ENCODE data around the gene KCNG1.

Gene KCNG1, protein sequence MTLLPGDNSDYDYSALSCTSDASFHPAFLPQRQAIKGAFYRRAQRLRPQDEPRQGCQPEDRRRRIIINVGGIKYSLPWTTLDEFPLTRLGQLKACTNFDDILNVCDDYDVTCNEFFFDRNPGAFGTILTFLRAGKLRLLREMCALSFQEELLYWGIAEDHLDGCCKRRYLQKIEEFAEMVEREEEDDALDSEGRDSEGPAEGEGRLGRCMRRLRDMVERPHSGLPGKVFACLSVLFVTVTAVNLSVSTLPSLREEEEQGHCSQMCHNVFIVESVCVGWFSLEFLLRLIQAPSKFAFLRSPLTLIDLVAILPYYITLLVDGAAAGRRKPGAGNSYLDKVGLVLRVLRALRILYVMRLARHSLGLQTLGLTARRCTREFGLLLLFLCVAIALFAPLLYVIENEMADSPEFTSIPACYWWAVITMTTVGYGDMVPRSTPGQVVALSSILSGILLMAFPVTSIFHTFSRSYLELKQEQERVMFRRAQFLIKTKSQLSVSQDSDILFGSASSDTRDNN

DNA sequence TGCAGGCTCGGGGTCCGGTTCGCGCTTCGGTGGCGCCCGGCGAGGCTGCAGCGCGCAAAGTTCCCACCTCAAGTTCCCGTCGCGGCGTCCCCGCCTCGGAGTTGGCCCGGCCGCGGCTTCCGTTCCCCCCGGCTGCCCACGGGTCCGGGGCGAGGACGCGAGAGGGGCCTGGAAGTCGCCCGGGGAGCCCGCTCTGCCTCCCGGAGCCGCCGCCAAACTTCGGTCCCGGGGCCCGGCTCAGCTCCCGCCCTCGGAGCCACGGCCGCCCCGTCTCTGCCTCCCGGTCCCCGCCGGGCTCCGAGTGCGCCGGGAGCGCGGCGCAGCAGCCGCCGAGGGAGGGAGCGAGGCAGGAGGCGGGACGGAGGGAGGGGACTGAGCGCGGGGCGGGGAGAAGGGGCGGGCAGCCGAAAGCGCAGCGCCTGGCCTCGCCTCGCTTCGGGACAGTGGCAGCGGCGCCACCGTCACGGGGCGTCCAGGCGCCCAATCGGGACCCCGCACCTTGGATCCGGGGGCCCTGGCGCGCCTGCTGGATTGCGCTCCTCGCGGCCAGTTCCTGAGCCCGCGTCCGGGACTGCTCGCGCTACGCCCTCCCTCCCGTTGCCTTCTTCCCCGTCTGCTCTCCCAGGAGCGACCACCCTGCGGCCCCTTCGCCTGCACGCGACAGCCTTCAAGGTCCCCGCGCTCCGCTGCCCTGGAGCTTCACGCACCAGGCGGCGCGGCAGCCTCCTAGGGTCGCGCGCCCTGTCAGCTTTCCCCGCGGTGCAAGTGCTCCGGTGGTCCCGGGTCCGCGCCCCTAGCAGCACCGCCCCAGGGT is at the start of gene KCNG1:
KCNG1 (minus strand) TSS at position 305 of the 814 bp plus-strand sequence. CDS start 12,769 bp downstream, outside the sequence.
- H3K27me3 ChIP-seq (ENCODE audit: low read depth, low read length): peaks cover 24% of the 10 kb centered on the region
- H3K9me3 ChIP-seq (ENCODE audit: control insufficient read depth in 1 of 2, low read length in 2 of 2): no peaks in the 10 kb centered on the region
- no peaks in the 10 kb centered on the region for H3K36me3 ChIP-seq (ENCODE audit: control insufficient read depth in 1 of 2, insufficient read depth in 2 of 2, low read length in 2 of 2)
- no peak within 1 kb of the TSS for H3K27ac ChIP-seq (ENCODE audit: low read length)
- H3K4me3 ChIP-seq (ENCODE audit: low read depth in 1 of 2, low read length in 2 of 2): peak within 1 kb of the TSS in 1 of 2 donors; percentile 68
- H3K4me1 ChIP-seq (ENCODE audit: control insufficient read depth in 1 of 2, insufficient read depth in 2 of 2, low read length in 2 of 2): peaks cover 0 to 14% of the 10 kb centered on the region in 2 donors

DNA sequence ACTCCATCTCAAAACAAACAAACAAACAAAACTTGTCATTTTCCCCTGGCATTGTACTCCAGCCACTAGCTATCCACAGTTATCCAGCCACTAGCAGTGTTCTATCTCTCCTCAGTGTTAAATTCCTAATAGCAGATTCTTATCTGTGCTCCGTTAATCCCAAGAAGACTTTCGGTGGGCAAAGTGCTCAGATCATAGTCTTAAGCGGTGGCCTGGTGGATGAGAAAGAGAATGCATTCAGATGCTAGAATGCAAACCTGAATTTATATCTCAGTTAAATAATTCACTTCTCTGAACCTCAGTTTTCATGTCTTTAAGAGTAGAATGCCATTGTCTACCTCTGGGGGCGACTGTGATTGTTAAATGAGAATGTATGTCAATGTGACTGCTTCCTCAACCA is 47.7 kb upstream of the KCNG1 start:
- H3K27me3 ChIP-seq (ENCODE audit: low read depth, low read length): no peaks in the 10 kb centered on the region
- H3K36me3 ChIP-seq (ENCODE audit: control insufficient read depth in 1 of 2, insufficient read depth in 2 of 2, low read length in 2 of 2): no peaks in the 10 kb centered on the region
- no peaks in the 10 kb centered on the region for H3K9me3 ChIP-seq (ENCODE audit: control insufficient read depth in 1 of 2, low read length in 2 of 2)
- no peaks in the 10 kb centered on the region for H3K4me1 ChIP-seq (ENCODE audit: control insufficient read depth in 1 of 2, insufficient read depth in 2 of 2, low read length in 2 of 2)
- no peak overlapping the region for H3K27ac ChIP-seq (ENCODE audit: low read length)
- no peak overlapping the region for H3K4me3 ChIP-seq (ENCODE audit: low read depth in 1 of 2, low read length in 2 of 2)

DNA sequence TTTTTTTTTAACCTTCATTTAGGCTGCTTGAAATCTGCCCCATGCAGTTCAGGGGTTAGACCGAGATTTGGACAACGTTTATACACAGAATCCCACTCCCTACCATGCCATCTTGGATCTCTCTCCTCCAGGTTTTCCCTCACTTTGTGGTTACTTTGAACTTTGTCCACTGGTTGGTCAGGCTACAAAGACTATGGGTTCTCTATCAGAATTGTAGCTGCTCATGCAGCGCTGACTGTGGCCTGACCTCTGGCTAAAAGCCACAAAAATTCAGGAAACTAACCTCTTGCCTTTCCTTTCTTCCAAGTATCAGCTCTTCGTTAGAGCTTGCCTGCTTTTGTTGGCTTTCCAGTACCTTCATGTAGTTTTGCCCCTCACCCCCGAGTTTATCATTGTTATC is 44.9 kb upstream of the KCNG1 start:
- H3K4me3 ChIP-seq (ENCODE audit: low read depth in 1 of 2, low read length in 2 of 2): no peak overlapping the region
- no peak overlapping the region for H3K27ac ChIP-seq (ENCODE audit: low read length)
- no peaks in the 10 kb centered on the region for H3K9me3 ChIP-seq (ENCODE audit: control insufficient read depth in 1 of 2, low read length in 2 of 2)
- no peaks in the 10 kb centered on the region for H3K36me3 ChIP-seq (ENCODE audit: control insufficient read depth in 1 of 2, insufficient read depth in 2 of 2, low read length in 2 of 2)
- H3K4me1 ChIP-seq (ENCODE audit: control insufficient read depth in 1 of 2, insufficient read depth in 2 of 2, low read length in 2 of 2): no peaks in the 10 kb centered on the region
- no peaks in the 10 kb centered on the region for H3K27me3 ChIP-seq (ENCODE audit: low read depth, low read length)

DNA sequence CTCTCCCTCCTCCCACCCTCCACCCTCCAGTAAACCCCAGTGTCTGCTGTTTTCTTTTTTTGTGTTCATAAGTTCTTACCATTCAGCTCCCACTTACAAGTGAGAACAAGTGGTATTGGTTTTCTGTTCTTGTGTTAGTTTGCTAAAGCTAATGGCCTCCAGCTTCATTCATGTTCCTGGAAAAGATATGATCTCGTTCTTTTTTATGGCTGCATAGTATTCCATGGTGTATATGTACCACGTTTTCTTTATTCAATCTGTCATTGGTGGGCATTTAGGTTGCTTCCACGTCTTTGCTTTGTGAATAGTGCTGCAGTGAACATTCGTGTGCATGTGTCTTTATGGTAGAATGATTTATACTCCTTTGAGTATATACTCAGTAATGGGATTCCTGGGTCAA is 42.7 kb upstream of the KCNG1 start:
- H3K4me1 ChIP-seq (ENCODE audit: control insufficient read depth in 1 of 2, insufficient read depth in 2 of 2, low read length in 2 of 2): no peaks in the 10 kb centered on the region
- H3K9me3 ChIP-seq (ENCODE audit: control insufficient read depth in 1 of 2, low read length in 2 of 2): no peaks in the 10 kb centered on the region
- no peaks in the 10 kb centered on the region for H3K27me3 ChIP-seq (ENCODE audit: low read depth, low read length)
- no peaks in the 10 kb centered on the region for H3K36me3 ChIP-seq (ENCODE audit: control insufficient read depth in 1 of 2, insufficient read depth in 2 of 2, low read length in 2 of 2)
- H3K27ac ChIP-seq (ENCODE audit: low read length): no peak overlapping the region
- no peak overlapping the region for H3K4me3 ChIP-seq (ENCODE audit: low read depth in 1 of 2, low read length in 2 of 2)

DNA sequence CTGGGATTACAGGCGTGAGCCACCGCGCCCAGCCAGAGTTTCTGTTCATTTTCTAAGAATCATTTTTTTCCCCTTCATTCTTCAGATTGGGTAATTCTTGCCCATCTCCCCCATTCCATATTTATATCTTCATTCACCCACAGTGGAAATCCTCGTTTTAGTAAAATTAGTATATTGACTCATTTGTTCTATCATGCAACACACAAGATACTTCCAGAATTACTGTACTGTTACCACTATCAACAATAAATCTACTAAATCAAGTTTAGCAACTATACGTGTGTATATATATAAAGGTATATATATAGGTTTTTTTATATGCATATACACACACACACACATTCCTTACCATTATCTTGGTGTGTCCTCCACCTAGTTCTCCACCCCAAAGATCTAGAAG is 41.2 kb upstream of the KCNG1 start:
- no peaks in the 10 kb centered on the region for H3K27me3 ChIP-seq (ENCODE audit: low read depth, low read length)
- H3K4me1 ChIP-seq (ENCODE audit: control insufficient read depth in 1 of 2, insufficient read depth in 2 of 2, low read length in 2 of 2): no peaks in the 10 kb centered on the region
- no peaks in the 10 kb centered on the region for H3K36me3 ChIP-seq (ENCODE audit: control insufficient read depth in 1 of 2, insufficient read depth in 2 of 2, low read length in 2 of 2)
- no peak overlapping the region for H3K4me3 ChIP-seq (ENCODE audit: low read depth in 1 of 2, low read length in 2 of 2)
- no peak overlapping the region for H3K27ac ChIP-seq (ENCODE audit: low read length)
- H3K9me3 ChIP-seq (ENCODE audit: control insufficient read depth in 1 of 2, low read length in 2 of 2): no peaks in the 10 kb centered on the region

DNA sequence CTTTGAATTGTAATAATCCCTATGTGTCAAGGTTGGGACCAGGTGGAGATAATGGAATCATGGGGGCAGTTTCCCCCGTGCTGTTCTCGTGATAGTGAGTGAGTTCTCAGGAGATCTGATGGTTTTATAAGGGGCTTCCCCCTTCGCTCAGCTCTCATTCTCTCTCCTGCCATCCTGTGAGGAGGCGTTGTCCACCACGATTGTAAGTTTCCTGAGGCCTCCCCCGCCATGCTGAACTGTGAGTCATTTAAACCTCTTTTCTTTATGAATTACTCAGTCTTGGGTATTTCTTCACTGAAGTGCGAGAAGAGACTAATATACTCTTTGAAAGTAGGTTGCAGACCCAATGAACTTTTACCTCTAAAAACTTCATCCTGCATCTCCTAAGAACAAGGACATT is 39.2 kb upstream of the KCNG1 start:
- H3K27ac ChIP-seq (ENCODE audit: low read length): no peak overlapping the region
- H3K27me3 ChIP-seq (ENCODE audit: low read depth, low read length): no peaks in the 10 kb centered on the region
- peaks cover 0 to under 1% of the 10 kb centered on the region in 2 donors for H3K9me3 ChIP-seq (ENCODE audit: control insufficient read depth in 1 of 2, low read length in 2 of 2)
- H3K4me1 ChIP-seq (ENCODE audit: control insufficient read depth in 1 of 2, insufficient read depth in 2 of 2, low read length in 2 of 2): no peaks in the 10 kb centered on the region
- H3K36me3 ChIP-seq (ENCODE audit: control insufficient read depth in 1 of 2, insufficient read depth in 2 of 2, low read length in 2 of 2): no peaks in the 10 kb centered on the region
- H3K4me3 ChIP-seq (ENCODE audit: low read depth in 1 of 2, low read length in 2 of 2): no peak overlapping the region

DNA sequence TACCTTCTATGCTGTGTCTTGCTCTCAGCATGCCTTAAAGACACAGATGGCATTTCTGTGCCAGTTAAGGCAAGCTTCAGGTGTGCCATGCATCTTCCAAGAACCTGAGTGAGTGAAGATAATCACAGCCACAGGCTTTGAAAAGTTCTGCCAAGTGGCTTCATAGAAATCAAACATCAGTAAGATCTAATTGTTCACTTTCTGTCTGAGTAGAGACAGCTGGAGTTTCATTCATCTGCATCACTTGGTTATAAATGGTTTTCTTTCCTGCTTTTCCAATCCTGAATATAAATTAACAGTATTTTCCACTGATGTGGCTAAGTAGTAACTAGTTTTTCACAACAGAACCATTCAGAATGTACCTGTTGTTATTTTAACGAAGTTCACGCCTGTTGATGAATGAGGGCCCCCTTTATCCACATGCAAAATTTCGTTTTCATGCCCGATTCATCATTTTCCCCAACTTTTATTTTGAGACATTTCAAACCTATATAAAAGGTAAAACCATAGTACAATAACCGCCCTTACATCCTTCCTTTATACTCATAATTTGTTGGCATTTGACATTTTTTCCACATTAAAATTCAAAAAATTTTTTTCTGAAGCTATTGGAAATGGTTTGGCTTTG is 38.6 kb upstream of the KCNG1 start:
- H3K4me1 ChIP-seq (ENCODE audit: control insufficient read depth in 1 of 2, insufficient read depth in 2 of 2, low read length in 2 of 2): no peaks in the 10 kb centered on the region
- no peak overlapping the region for H3K4me3 ChIP-seq (ENCODE audit: low read depth in 1 of 2, low read length in 2 of 2)
- H3K27ac ChIP-seq (ENCODE audit: low read length): no peak overlapping the region
- peaks cover 0 to 5% of the 10 kb centered on the region in 2 donors for H3K9me3 ChIP-seq (ENCODE audit: control insufficient read depth in 1 of 2, low read length in 2 of 2)
- H3K27me3 ChIP-seq (ENCODE audit: low read depth, low read length): no peaks in the 10 kb centered on the region
- no peaks in the 10 kb centered on the region for H3K36me3 ChIP-seq (ENCODE audit: control insufficient read depth in 1 of 2, insufficient read depth in 2 of 2, low read length in 2 of 2)

DNA sequence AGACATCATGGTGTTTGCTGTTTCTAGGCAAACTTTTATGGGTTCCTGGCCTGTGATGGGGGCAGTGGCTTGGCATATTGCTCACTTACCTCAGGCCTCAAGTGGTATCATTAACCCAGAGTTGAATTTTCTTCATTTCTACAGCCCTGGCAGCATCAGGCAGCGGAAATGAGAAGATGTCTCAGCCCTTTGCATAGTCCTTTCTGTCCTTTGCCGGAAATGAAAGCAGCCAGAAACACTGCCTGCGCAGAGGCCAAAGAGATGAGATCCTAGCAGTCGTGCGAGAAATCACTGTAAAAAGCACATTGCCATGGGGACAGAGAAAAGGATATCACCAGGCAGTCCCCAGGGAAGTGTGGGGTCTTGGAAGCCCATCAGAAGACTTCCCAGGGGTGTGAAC is 37.4 kb upstream of the KCNG1 start:
- Histone ChIP-seq H3K4me1 (ENCODE audit: control insufficient read depth in 1 of 2, insufficient read depth in 2 of 2, low read length in 2 of 2) (no peaks in the 10 kb centered on the region), H3K36me3 (ENCODE audit: control insufficient read depth in 1 of 2, insufficient read depth in 2 of 2, low read length in 2 of 2) (no peaks in the 10 kb centered on the region), H3K27me3 (ENCODE audit: low read depth, low read length) (no peaks in the 10 kb centered on the region), H3K27ac (ENCODE audit: low read length) (no peak overlapping the region), H3K4me3 (ENCODE audit: low read depth in 1 of 2, low read length in 2 of 2) (no peak overlapping the region), H3K9me3 (ENCODE audit: control insufficient read depth in 1 of 2, low read length in 2 of 2) (peaks cover 0 to 5% of the 10 kb centered on the region in 2 donors)

DNA sequence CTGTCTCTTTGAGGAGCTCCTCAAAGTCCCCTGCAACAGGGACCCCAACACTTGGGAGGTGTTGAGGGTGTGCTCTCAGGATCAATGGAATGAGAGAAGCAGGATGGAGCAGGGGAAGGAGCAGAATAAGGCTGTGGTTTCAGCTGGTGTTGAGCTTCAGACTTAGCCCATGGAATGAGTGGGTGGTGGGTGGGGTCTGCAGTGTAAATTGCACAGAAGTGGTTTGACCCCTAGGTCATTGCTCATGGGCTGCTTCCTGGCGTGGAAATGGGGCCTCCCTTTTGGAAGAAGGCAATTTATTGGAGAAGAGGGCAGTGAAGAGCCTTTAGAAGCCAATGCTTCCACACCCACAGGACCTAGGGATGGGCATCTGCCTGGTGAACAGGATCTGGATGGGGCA is 37.0 kb upstream of the KCNG1 start:
- H3K4me1 ChIP-seq (ENCODE audit: control insufficient read depth in 1 of 2, insufficient read depth in 2 of 2, low read length in 2 of 2): no peaks in the 10 kb centered on the region
- H3K27ac ChIP-seq (ENCODE audit: low read length): no peak overlapping the region
- H3K4me3 ChIP-seq (ENCODE audit: low read depth in 1 of 2, low read length in 2 of 2): no peak overlapping the region
- peaks cover 0 to 5% of the 10 kb centered on the region in 2 donors for H3K9me3 ChIP-seq (ENCODE audit: control insufficient read depth in 1 of 2, low read length in 2 of 2)
- no peaks in the 10 kb centered on the region for H3K36me3 ChIP-seq (ENCODE audit: control insufficient read depth in 1 of 2, insufficient read depth in 2 of 2, low read length in 2 of 2)
- H3K27me3 ChIP-seq (ENCODE audit: low read depth, low read length): no peaks in the 10 kb centered on the region

DNA sequence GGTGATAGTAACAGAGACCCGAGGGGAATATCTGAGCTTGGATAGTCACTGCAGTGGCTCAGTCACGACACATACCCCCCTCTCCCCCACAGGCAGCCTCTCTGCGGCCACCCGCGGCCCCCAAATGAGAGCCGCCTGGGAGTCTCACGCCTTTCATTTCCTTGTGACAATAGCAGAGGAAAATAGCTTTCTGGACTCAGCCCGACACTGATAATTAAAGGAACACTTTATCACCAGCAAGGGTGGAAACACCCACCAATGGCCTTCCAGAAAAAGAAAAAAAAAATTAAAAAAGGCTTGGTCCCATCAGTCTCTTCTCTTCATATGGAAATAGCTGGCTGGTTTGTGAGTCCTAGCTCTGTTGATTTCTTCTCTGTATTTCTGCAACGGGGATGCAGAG is 35.1 kb upstream of the KCNG1 start:
- Histone ChIP-seq H3K4me1 (ENCODE audit: control insufficient read depth in 1 of 2, insufficient read depth in 2 of 2, low read length in 2 of 2) (no peaks in the 10 kb centered on the region), H3K27me3 (ENCODE audit: low read depth, low read length) (no peaks in the 10 kb centered on the region), H3K27ac (ENCODE audit: low read length) (no peak overlapping the region), H3K36me3 (ENCODE audit: control insufficient read depth in 1 of 2, insufficient read depth in 2 of 2, low read length in 2 of 2) (no peaks in the 10 kb centered on the region), H3K9me3 (ENCODE audit: control insufficient read depth in 1 of 2, low read length in 2 of 2) (peaks cover 0 to 5% of the 10 kb centered on the region in 2 donors), H3K4me3 (ENCODE audit: low read depth in 1 of 2, low read length in 2 of 2) (no peak overlapping the region)

DNA sequence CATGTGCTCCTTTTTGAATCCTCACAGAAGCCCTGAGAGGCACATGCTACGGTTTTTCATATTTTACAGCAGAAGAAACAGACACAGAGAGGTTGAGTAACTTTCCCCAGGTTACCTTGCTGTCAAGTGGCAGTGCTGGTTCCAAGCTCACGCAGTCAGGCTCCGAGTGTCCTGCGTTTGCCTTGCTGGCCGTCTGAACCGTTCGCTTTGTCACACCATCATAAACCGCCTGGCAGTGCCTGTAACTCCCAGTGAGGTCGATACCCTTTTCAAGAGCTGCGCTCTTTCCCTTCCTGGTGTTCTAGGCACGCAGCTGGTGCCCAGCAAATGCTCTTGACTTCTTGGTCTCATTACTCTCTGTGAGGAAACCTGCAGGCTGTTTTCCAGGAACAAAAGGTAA is 31.3 kb upstream of the KCNG1 start:
- Histone ChIP-seq H3K27me3 (ENCODE audit: low read depth, low read length) (no peaks in the 10 kb centered on the region), H3K27ac (ENCODE audit: low read length) (no peak overlapping the region), H3K4me1 (ENCODE audit: control insufficient read depth in 1 of 2, insufficient read depth in 2 of 2, low read length in 2 of 2) (no peaks in the 10 kb centered on the region), H3K4me3 (ENCODE audit: low read depth in 1 of 2, low read length in 2 of 2) (no peak overlapping the region), H3K9me3 (ENCODE audit: control insufficient read depth in 1 of 2, low read length in 2 of 2) (peaks cover 0 to 5% of the 10 kb centered on the region in 2 donors), H3K36me3 (ENCODE audit: control insufficient read depth in 1 of 2, insufficient read depth in 2 of 2, low read length in 2 of 2) (no peaks in the 10 kb centered on the region)
